ENCODE data around the gene HLA-DQA1. TPM values are rescaled to one million over a fixed set of nuclear protein-coding genes. Genes with fewer than 3 reads are reported as not detected.

The HLA-DQA1 gene
- total and polyA plus RNA-seq, 12 donors = 1.3 to 136 (median 13.3) TPM

- Histone ChIP-seq H3K27ac (peak overlapping the region in 9 of 10 donors; percentile 43 to 90 (median 81)), H3K36me3 (no peaks in the 10 kb centered on the region), H3K27me3 (no peaks in the 10 kb centered on the region), H3K4me1 (peaks cover 0 to 13% (median 0%) of the 10 kb centered on the region in 9 donors), H3K9me3 (no peaks in the 10 kb centered on the region), H3K4me3 (peak overlapping the region in 2 of 10 donors; percentile 9 to 12)
- 57 to 60% methylated on average over 3 of the region's 3 CpGs for WGBS, 2 donors
- TF ChIP-seq CTCF (IDR thresholded peaks at IDR 0.05) = no peak
- DNase-seq (no peak), ATAC-seq (peak in 3 of 8 donors; percentile 4 to 13 (median 9))
- intact Hi-C loops (cut with DNase I) = loop anchor here in 1 of 10 donors (5.0 kb wide), 1 partner anchor 172 kb away; the partner anchor contains the start of gene HLA-DRA
These were observed 27.8 kb upstream of the HLA-DQA1 start for GRCh38 chr6:32609391-32609730.

GRCh38 chr6:32609731-32610640 is 27.2 kb upstream of the HLA-DQA1 start:
- Histone ChIP-seq H3K27me3 (no peaks in the 10 kb centered on the region), H3K36me3 (no peaks in the 10 kb centered on the region), H3K4me3 (peak overlapping the region in 3 of 10 donors; percentile 9 to 28 (median 12)), H3K9me3 (no peaks in the 10 kb centered on the region), H3K27ac (peak overlapping the region in 9 of 10 donors; percentile 43 to 90 (median 81)), H3K4me1 (peaks cover 0 to 13% (median 0%) of the 10 kb centered on the region in 9 donors)
- ATAC-seq (peak; percentile 88 to 100 (median 98)), DNase-seq (peak; percentile 12 to 81)
- TF ChIP-seq CTCF (IDR thresholded peaks at IDR 0.05) = no peak
- WGBS, 2 donors = 14 to 20% methylated on average over 8 of the region's 8 CpGs
- intact Hi-C loops (cut with DNase I) = loop anchor here in 2 of 10 donors (5.0 to 10.0 kb wide), 2 partner anchors 173 to 175 kb away; partner anchors contain the start of gene HLA-DRA (in 2 of the 2)

GRCh38 chr6:32610682-32611296 is 26.4 kb upstream of the HLA-DQA1 start:
- Histone ChIP-seq H3K9me3 (no peaks in the 10 kb centered on the region), H3K4me1 (peaks cover 0 to 13% (median 0%) of the 10 kb centered on the region in 9 donors), H3K27ac (peak overlapping the region in 4 of 10 donors; percentile 81 to 90 (median 83)), H3K4me3 (no peak overlapping the region), H3K27me3 (no peaks in the 10 kb centered on the region), H3K36me3 (no peaks in the 10 kb centered on the region)
- DNase-seq (no peak), ATAC-seq (no peak)
- intact Hi-C loops (cut with DNase I) = loop anchor here in 1 of 10 donors (10.0 kb wide), 1 partner anchor 176 kb away; the partner anchor contains the start of gene HLA-DRA
- WGBS, 2 donors = 21 to 54% methylated on average over 3 of the region's 3 CpGs
- no peak for TF ChIP-seq CTCF (IDR thresholded peaks at IDR 0.05)

GRCh38 chr6:32613475-32613874 is 23.7 kb upstream of the HLA-DQA1 start:
- WGBS, 2 donors = 23 to 51% methylated on average over 6 of the region's 6 CpGs
- H3K27ac ChIP-seq = peak overlapping the region in 7 of 10 donors; percentile 10 to 43 (median 26)
- ATAC-seq (peak in 4 of 8 donors; percentile 35 to 57 (median 43)), DNase-seq (peak in 1 of 2 donors; percentile 27)
- peaks cover 0 to 13% (median 0%) of the 10 kb centered on the region in 9 donors for H3K4me1 ChIP-seq
- no peaks in the 10 kb centered on the region for H3K27me3 ChIP-seq
- H3K9me3 ChIP-seq = peaks cover 0 to 18% (median 5%) of the 10 kb centered on the region in 11 donors
- TF ChIP-seq CTCF (IDR thresholded peaks at IDR 0.05) = no peak
- no peaks in the 10 kb centered on the region for H3K36me3 ChIP-seq
- H3K4me3 ChIP-seq = no peak overlapping the region
- intact Hi-C loops (cut with DNase I) = loop anchor here in 1 of 10 donors (10.0 kb wide), 1 partner anchor 179 kb away; the partner anchor contains the start of gene HLA-DRA
